GM21367 (cell line): ENCODE data around the gene BTBD17.
"Not testable (repeated sequence)": the region's sequence is repeated elsewhere in the genome, so short reads cannot be mapped to it uniquely, and the experiment has no call there.

ENCODE experiments used
- ATAC-seq: cut with Tn5 transposase; IDR thresholded peaks from one replicate; pipeline ENCODE4 v1.9.1; 2021; ENCODE audit not compliant: unreplicated experiment

The BTBD17 gene

GRCh38 chr17:74361230-74362068, at the start of gene BTBD17:
TSS of gene BTBD17 (minus strand) at chr17:74361868. CDS start at chr17:74361819, 49 bp downstream.
- ATAC-seq, result no peak

GRCh38 chr17:74410001-74410443, 48.4 kb upstream of the BTBD17 start:
- ATAC-seq, result no peak

- ATAC-seq, result no peak
These were observed 47.1 kb upstream of the BTBD17 start for GRCh38 chr17:74408815-74409214.

GRCh38 chr17:74408262-74408661, 46.6 kb upstream of the BTBD17 start:
- ATAC-seq, result no peak

GRCh38 chr17:74407384-74407783, 45.7 kb upstream of the BTBD17 start:
- ATAC-seq, result no peak

GRCh38 chr17:74405311-74405710, 43.6 kb upstream of the BTBD17 start:
- not testable (repeated sequence) for ATAC-seq

- ATAC-seq, result no peak
These were observed 43.1 kb upstream of the BTBD17 start for GRCh38 chr17:74404789-74405188.

GRCh38 chr17:74404218-74404617, 42.5 kb upstream of the BTBD17 start:
- ATAC-seq, result no peak

- no peak for ATAC-seq
These were observed 42.0 kb upstream of the BTBD17 start for GRCh38 chr17:74403512-74404137.

- no peak for ATAC-seq
These were observed 40.4 kb upstream of the BTBD17 start for GRCh38 chr17:74402048-74402447.

- no peak for ATAC-seq
These were observed 34.9 kb upstream of the BTBD17 start for GRCh38 chr17:74396567-74396966.

- no peak for ATAC-seq
These were observed 33.3 kb upstream of the BTBD17 start for GRCh38 chr17:74394977-74395376.

- ATAC-seq, result no peak
These were observed 32.7 kb upstream of the BTBD17 start for GRCh38 chr17:74394275-74394950.

- no peak for ATAC-seq
These were observed 31.8 kb upstream of the BTBD17 start for GRCh38 chr17:74393346-74393942.

GRCh38 chr17:74392848-74393247, 31.2 kb upstream of the BTBD17 start:
- ATAC-seq, result no peak

GRCh38 chr17:74391771-74392170, 30.1 kb upstream of the BTBD17 start:
- no peak for ATAC-seq

- no peak for ATAC-seq
These were observed 29.3 kb upstream of the BTBD17 start for GRCh38 chr17:74390680-74391653.

- no peak for ATAC-seq
These were observed 28.4 kb upstream of the BTBD17 start for GRCh38 chr17:74389937-74390679.

GRCh38 chr17:74389084-74389753, 27.6 kb upstream of the BTBD17 start:
- no peak for ATAC-seq
